GM19238 (cell line): ENCODE data around the gene SEM1.
"Not testable (repeated sequence)": the region's sequence is repeated elsewhere in the genome, so short reads cannot be mapped to it uniquely, and the experiment has no call there.

Source experiments
- DNase-seq: peaks from one replicate; pipeline ENCODE4 v3.0.0; 2011; ENCODE audit warnings: low spot score; ENCODE audit not compliant: insufficient read length

Gene SEM1

GRCh38 chr7:96664793-96665192 is 44.9 kb downstream of the SEM1 start:
- no peak for DNase-seq

- no peak for DNase-seq
Measured at GRCh38 chr7:96663871-96664445, 45.7 kb downstream of the SEM1 start.

GRCh38 chr7:96663457-96663856 is 46.2 kb downstream of the SEM1 start:
- no peak for DNase-seq

GRCh38 chr7:96662151-96662550 is 47.5 kb downstream of the SEM1 start:
- not testable (repeated sequence) for DNase-seq

- DNase-seq = no peak
Measured at GRCh38 chr7:96658022-96658412, 51.6 kb downstream of the SEM1 start.

GRCh38 chr7:96657347-96658021 is 52.2 kb downstream of the SEM1 start:
- DNase-seq = no peak

- no peak for DNase-seq
Measured at GRCh38 chr7:96655956-96656355, 53.7 kb downstream of the SEM1 start.

GRCh38 chr7:96654630-96655188 is 54.9 kb downstream of the SEM1 start:
- DNase-seq = no peak

- DNase-seq = no peak
Measured at GRCh38 chr7:96649981-96650380, 59.7 kb downstream of the SEM1 start.

- no peak for DNase-seq
Measured at GRCh38 chr7:96648784-96649183, 60.9 kb downstream of the SEM1 start.

GRCh38 chr7:96647733-96648132 is 61.9 kb downstream of the SEM1 start:
- DNase-seq = no peak

- no peak for DNase-seq
Measured at GRCh38 chr7:96645084-96645483, 64.6 kb downstream of the SEM1 start.

- DNase-seq = not testable (repeated sequence)
Measured at GRCh38 chr7:96643436-96643835, 66.2 kb downstream of the SEM1 start.

GRCh38 chr7:96640054-96640453 is 69.6 kb downstream of the SEM1 start:
- no peak for DNase-seq
